GM12873 (cell line): ENCODE data around the gene PSMA5.

Experiments used
- TF ChIP-seq, protein P1 (sequence below): IDR thresholded peaks from 2 replicates; pipeline ENCODE4 v1.5.1; 2012; ENCODE audit warnings: low read depth, mild to moderate bottlenecking, moderate library complexity, low read length, control low read depth; ENCODE audit not compliant: insufficient read depth; ENCODE audit errors: missing control alignments

The PSMA5 gene

GRCh38 chr1:109356505-109356904 lies 69.7 kb downstream of the PSMA5 start:
- TF ChIP-seq, protein P1, sequence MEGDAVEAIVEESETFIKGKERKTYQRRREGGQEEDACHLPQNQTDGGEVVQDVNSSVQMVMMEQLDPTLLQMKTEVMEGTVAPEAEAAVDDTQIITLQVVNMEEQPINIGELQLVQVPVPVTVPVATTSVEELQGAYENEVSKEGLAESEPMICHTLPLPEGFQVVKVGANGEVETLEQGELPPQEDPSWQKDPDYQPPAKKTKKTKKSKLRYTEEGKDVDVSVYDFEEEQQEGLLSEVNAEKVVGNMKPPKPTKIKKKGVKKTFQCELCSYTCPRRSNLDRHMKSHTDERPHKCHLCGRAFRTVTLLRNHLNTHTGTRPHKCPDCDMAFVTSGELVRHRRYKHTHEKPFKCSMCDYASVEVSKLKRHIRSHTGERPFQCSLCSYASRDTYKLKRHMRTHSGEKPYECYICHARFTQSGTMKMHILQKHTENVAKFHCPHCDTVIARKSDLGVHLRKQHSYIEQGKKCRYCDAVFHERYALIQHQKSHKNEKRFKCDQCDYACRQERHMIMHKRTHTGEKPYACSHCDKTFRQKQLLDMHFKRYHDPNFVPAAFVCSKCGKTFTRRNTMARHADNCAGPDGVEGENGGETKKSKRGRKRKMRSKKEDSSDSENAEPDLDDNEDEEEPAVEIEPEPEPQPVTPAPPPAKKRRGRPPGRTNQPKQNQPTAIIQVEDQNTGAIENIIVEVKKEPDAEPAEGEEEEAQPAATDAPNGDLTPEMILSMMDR = no peak

DNA sequence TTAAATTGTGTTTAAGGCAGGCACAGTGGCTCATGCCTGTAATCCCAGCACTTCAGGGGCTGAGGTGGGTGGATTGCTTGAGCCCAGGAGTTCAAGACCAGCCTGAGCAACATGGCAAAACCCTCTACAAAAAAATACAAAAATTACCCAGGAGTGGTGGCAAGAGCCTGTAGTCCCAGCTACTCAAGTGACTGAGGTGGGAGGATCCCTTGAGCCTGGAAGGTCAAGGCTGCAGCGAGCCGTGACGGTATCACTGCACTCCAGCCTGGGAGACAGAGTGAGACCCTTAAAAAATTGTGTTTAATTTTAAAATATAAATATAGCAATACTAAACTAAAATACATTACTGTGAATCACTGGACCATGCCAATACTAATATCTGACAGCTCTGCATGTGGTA lies 71.3 kb downstream of the PSMA5 start:
- TF ChIP-seq, protein P1 = no peak

DNA sequence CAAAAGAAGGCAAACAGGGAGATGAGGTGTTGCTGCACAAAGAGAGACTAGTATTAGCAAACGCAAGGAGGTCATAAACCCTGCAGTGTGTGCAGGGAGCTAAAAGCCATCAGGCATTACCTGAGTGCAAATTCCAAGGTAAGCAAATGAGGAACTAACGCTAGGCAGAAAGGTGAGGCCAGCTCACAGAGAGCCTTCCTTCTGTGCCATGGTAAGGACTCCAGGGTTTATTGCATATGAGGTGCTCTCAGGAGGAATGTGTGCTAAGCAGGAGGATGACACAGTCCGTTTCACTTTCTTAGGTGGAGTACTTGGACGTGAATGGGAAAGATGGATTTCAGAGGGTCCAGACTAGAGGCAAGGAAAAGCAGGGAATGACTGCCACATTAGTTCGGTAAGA lies 74.8 kb downstream of the PSMA5 start:
- TF ChIP-seq, protein P1 = no peak

- TF ChIP-seq, protein P1 = no peak
Observed at GRCh38 chr1:109350655-109351054, 75.6 kb downstream of the PSMA5 start.

- TF ChIP-seq, protein P1 = no peak
Observed at GRCh38 chr1:109350182-109350581, 76.1 kb downstream of the PSMA5 start.
